HL-60 (cell line): ENCODE measurements around the gene CASQ2.

Experiments
- DNase-seq, 2 experiments: peaks; one replicate each; pipeline ENCODE4 v3.0.0-alpha.2; 2010 to 2020; ENCODE audit warnings: low read depth in 1 of 2, low spot score in 1 of 2
- H3K27ac ChIP-seq: fragments of 250-450 bp; sonication (Bioruptor Pico); replicated peaks from 2 replicates; pipeline ENCODE4 v1.5.1; 2020; ENCODE audit warnings: mild to moderate bottlenecking, moderate library complexity
- H3K27me3 ChIP-seq: fragments of 250-450 bp; sonication (Bioruptor Pico); 2 replicates; pipeline ENCODE4 v1.5.1; 2021; ENCODE audit warnings: mild to moderate bottlenecking, moderate library complexity; ENCODE audit not compliant: insufficient read depth, poor library complexity, severe bottlenecking
- H3K4me3 ChIP-seq: replicated peaks from 2 replicates; pipeline ENCODE4 v1.5.1; 2011; ENCODE audit warnings: mild to moderate bottlenecking, control low read depth, low read length; ENCODE audit not compliant: insufficient read depth
- CTCF ChIP-seq: IDR thresholded peaks from one replicate; pipeline ENCODE4 v1.5.1; 2011; ENCODE audit warnings: low read length, control low read depth, inconsistent platforms; ENCODE audit not compliant: insufficient read depth
- GABPA ChIP-seq: IDR thresholded peaks from 2 replicates; pipeline ENCODE4 v1.6.1; 2012; ENCODE audit warnings: low read depth
- POLR2AphosphoS5 ChIP-seq: IDR thresholded peaks from 2 replicates; pipeline ENCODE4 v1.6.1; 2012; ENCODE audit warnings: low read depth
- REST ChIP-seq: IDR thresholded peaks from 2 replicates; pipeline ENCODE4 v1.6.1; 2012; ENCODE audit warnings: low read depth; ENCODE audit not compliant: insufficient replicate concordance
- SPI1 ChIP-seq: IDR thresholded peaks from 2 replicates; pipeline ENCODE4 v1.6.1; 2012; ENCODE audit warnings: low read depth, mild to moderate bottlenecking, borderline replicate concordance

CASQ2 gene

GRCh38 chr1:115682792-115683191, 85.7 kb downstream of the CASQ2 start:
- no peak for TF ChIP-seq REST
- H3K4me3 ChIP-seq = no peak overlapping the region
- H3K27me3 ChIP-seq = no peaks in the 10 kb centered on the region
- H3K27ac ChIP-seq = no peak overlapping the region
- no peak for DNase-seq

- H3K27ac ChIP-seq = no peak overlapping the region
- no peak for DNase-seq
- no peak overlapping the region for H3K4me3 ChIP-seq
- TF ChIP-seq POLR2AphosphoS5 = no peak
- no peak for TF ChIP-seq CTCF
- no peaks in the 10 kb centered on the region for H3K27me3 ChIP-seq
Observed at GRCh38 chr1:115680730-115681111, 87.8 kb downstream of the CASQ2 start.

- DNase-seq = no peak
- Histone ChIP-seq H3K4me3 (no peak overlapping the region), H3K27me3 (no peaks in the 10 kb centered on the region), H3K27ac (no peak overlapping the region)
- TF ChIP-seq GABPA (no peak), POLR2AphosphoS5 (no peak), CTCF (no peak)
Observed at GRCh38 chr1:115679141-115679611, 89.3 kb downstream of the CASQ2 start.

- H3K4me3 ChIP-seq = no peak overlapping the region
- DNase-seq = no peak
- no peak overlapping the region for H3K27ac ChIP-seq
- H3K27me3 ChIP-seq = no peaks in the 10 kb centered on the region
- TF ChIP-seq SPI1 (no peak), CTCF (no peak), POLR2AphosphoS5 (no peak), REST (no peak), GABPA (no peak)
Observed at GRCh38 chr1:115678141-115678540, 90.4 kb downstream of the CASQ2 start.
